Astrocyte (in vitro differentiated cells and primary cell): ENCODE data around the gene TRAP1.

Experiments used
- EZH2 ChIP-seq: IDR thresholded peaks from 2 replicates; pipeline ENCODE4 v1.6.1; 2012; ENCODE audit warnings: mild to moderate bottlenecking, low read length, inconsistent platforms; ENCODE audit not compliant: insufficient read depth
- TF ChIP-seq, protein P1 (sequence below): IDR thresholded peaks from 2 replicates; pipeline ENCODE4 v1.5.1; 2011; ENCODE audit warnings: low read depth, mild to moderate bottlenecking, inconsistent platforms, low read length, moderate library complexity; ENCODE audit not compliant: insufficient read depth

DNA sequence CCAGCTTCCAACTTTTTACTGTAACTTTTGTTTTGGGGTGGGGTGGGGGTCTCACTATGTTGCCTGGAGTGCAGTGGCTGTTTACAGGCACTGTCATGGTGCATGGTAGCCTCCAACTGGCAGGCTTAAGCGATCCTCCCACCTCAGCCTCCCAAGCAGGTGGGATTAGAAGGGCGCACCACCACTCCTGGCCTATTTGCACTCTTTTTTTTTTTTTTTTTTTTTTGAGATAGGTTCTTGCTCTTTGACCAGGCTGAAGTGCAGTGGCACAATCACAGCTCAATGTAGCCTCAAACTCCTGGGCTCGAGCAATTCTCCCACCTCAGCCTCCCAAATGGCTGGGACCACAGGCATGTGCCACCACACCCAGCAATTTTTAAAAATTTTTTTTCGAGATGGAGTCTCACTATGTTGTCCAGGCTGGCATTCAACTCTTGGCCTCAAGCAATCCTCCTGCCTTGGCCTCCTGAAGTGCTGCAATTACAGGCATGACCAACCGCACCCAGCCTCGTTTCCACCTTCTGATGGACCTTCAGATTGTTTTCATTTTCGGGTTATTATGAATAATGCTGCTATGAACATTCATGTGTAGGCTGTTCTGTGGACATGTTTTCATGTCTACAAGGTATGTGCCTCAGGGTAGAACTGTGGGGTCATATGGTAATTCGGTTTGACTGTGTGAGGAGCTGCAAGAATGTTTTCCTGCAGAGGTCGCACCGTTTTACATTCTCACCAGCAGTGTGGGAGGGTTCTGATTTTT, 10.9 kb downstream of the TRAP1 start:
- TF ChIP-seq, protein P1, sequence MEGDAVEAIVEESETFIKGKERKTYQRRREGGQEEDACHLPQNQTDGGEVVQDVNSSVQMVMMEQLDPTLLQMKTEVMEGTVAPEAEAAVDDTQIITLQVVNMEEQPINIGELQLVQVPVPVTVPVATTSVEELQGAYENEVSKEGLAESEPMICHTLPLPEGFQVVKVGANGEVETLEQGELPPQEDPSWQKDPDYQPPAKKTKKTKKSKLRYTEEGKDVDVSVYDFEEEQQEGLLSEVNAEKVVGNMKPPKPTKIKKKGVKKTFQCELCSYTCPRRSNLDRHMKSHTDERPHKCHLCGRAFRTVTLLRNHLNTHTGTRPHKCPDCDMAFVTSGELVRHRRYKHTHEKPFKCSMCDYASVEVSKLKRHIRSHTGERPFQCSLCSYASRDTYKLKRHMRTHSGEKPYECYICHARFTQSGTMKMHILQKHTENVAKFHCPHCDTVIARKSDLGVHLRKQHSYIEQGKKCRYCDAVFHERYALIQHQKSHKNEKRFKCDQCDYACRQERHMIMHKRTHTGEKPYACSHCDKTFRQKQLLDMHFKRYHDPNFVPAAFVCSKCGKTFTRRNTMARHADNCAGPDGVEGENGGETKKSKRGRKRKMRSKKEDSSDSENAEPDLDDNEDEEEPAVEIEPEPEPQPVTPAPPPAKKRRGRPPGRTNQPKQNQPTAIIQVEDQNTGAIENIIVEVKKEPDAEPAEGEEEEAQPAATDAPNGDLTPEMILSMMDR, result no peak
- no peak for TF ChIP-seq EZH2
